WI38 (cell line): Measurements from ENCODE around the gene CUX1.

Experiments used
- H3K4me3 ChIP-seq: 2 replicates; pipeline ENCODE4 v1.5.1; 2011; ENCODE audit warnings: low read depth, mild to moderate bottlenecking, control low read depth, low read length
- CTCF ChIP-seq: IDR thresholded peaks from 2 replicates; pipeline ENCODE4 v1.5.1; 2012; ENCODE audit warnings: low read depth, mild to moderate bottlenecking, control low read depth, low read length

CUX1 gene

GRCh38 chr7:102310414-102310815 is 493.0 kb downstream of the CUX1 start:
- H3K4me3 ChIP-seq, result no peak overlapping the region
- TF ChIP-seq CTCF, result no peak

GRCh38 chr7:102312317-102312716 is 494.9 kb downstream of the CUX1 start:
- TF ChIP-seq CTCF, result no peak
- H3K4me3 ChIP-seq, result no peak overlapping the region

- H3K4me3 ChIP-seq, result no peak overlapping the region
- no peak for TF ChIP-seq CTCF
Measured at GRCh38 chr7:102313997-102314780, 496.8 kb downstream of the CUX1 start.

GRCh38 chr7:102317231-102318059 is 500.0 kb downstream of the CUX1 start:
- no peak overlapping the region for H3K4me3 ChIP-seq
- TF ChIP-seq CTCF, result no peak

GRCh38 chr7:102318482-102318971 is 501.1 kb downstream of the CUX1 start:
- no peak overlapping the region for H3K4me3 ChIP-seq
- TF ChIP-seq CTCF, result no peak

GRCh38 chr7:102319671-102320070 is 502.2 kb downstream of the CUX1 start:
- H3K4me3 ChIP-seq, result no peak overlapping the region
- TF ChIP-seq CTCF, result no peak

- H3K4me3 ChIP-seq, result no peak overlapping the region
- TF ChIP-seq CTCF, result no peak
Measured at GRCh38 chr7:102320181-102320580, 502.8 kb downstream of the CUX1 start.
